22Rv1 (cell line): ENCODE measurements around the gene BLVRA.
A peak's percentile ranks its signal among the peaks of the same experiment; 100 is the strongest.
"Not testable (repeated sequence)": the region's sequence is repeated elsewhere in the genome, so short reads cannot be mapped to it uniquely, and the experiment has no call there.

Source experiments
- H3K27ac ChIP-seq: fragments of 450-650 bp; 2 replicates; pipeline ENCODE4 v1.5.1; 2017
- ZFX ChIP-seq: fragments of 450-650 bp; IDR thresholded peaks from 2 replicates; pipeline ENCODE4 v1.6.1; 2017; ENCODE audit warnings: antibody characterized with exemption, borderline replicate concordance
- TF ChIP-seq, protein P1 (sequence below): fragments of 450-650 bp; IDR thresholded peaks from 2 replicates; pipeline ENCODE4 v1.5.1; 2017; ENCODE audit warnings: mild to moderate bottlenecking

The BLVRA gene

GRCh38 chr7:43771573-43771972 is 13.1 kb downstream of the BLVRA start:
- no peak overlapping the region for H3K27ac ChIP-seq
- no peak for TF ChIP-seq ZFX
- TF ChIP-seq, protein P1, sequence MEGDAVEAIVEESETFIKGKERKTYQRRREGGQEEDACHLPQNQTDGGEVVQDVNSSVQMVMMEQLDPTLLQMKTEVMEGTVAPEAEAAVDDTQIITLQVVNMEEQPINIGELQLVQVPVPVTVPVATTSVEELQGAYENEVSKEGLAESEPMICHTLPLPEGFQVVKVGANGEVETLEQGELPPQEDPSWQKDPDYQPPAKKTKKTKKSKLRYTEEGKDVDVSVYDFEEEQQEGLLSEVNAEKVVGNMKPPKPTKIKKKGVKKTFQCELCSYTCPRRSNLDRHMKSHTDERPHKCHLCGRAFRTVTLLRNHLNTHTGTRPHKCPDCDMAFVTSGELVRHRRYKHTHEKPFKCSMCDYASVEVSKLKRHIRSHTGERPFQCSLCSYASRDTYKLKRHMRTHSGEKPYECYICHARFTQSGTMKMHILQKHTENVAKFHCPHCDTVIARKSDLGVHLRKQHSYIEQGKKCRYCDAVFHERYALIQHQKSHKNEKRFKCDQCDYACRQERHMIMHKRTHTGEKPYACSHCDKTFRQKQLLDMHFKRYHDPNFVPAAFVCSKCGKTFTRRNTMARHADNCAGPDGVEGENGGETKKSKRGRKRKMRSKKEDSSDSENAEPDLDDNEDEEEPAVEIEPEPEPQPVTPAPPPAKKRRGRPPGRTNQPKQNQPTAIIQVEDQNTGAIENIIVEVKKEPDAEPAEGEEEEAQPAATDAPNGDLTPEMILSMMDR: no peak

DNA sequence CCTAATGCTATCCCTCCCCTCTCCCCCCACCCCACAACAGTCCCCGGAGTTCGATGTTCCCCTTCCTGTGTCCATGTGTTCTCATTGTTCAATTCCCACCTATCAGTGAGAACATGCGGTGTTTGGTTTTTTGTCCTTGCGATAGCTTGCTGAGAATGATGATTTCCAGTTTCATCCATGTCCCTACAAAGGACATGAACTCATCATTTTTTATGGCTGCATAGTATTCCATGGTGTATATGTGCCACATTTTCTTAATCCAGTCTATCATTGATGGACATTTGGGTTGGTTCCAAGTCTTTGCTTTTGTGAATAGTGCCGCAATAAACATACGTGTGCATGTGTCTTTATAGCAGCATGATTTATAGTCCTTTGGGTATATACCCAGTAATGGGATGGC is 14.8 kb downstream of the BLVRA start:
- H3K27ac ChIP-seq: not testable (repeated sequence)

GRCh38 chr7:43775255-43775654 is 16.8 kb downstream of the BLVRA start:
- H3K27ac ChIP-seq: not testable (repeated sequence)

- peak overlapping the region; percentile 59 for H3K27ac ChIP-seq
Observed at GRCh38 chr7:43778293-43779044, 20.0 kb downstream of the BLVRA start.

DNA sequence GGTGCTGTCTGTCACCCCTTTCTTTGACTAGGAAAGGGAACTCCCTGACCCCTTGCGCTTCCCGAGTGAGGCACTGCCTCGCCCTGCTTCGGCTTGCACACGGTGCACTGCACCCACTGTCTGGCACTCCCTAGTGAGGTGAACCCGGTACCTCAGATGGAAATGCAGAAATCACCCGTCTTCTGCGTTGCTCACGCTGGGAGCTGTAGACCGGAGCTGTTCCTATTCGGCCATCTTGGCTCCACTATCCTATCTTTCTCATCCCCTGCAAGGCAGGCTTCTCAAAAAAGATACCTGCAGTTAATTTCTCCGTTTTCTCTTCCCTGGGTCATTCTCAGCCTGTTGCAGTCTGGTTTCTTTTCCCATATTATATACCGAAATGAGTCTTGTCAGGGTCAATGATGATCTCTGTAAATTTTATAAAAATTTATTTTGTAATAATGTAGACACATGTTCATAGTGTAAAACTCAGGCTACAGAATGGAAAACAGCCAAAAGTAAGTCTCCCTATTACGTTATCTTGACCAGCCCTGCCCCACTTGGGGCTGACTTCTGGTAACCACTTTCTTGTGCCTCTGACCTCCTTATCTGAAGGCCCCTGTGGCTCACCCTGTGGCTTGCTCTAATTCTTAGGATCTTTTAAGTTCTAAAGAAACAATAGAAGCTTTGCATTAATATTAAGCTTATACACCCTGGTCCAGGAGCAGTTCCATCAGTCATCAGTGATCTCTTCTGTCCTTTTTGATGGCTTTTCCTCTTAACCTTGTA is 20.7 kb downstream of the BLVRA start:
- peak overlapping the region; percentile 59 for H3K27ac ChIP-seq
- TF ChIP-seq, protein P1: no peak
- TF ChIP-seq ZFX: no peak

DNA sequence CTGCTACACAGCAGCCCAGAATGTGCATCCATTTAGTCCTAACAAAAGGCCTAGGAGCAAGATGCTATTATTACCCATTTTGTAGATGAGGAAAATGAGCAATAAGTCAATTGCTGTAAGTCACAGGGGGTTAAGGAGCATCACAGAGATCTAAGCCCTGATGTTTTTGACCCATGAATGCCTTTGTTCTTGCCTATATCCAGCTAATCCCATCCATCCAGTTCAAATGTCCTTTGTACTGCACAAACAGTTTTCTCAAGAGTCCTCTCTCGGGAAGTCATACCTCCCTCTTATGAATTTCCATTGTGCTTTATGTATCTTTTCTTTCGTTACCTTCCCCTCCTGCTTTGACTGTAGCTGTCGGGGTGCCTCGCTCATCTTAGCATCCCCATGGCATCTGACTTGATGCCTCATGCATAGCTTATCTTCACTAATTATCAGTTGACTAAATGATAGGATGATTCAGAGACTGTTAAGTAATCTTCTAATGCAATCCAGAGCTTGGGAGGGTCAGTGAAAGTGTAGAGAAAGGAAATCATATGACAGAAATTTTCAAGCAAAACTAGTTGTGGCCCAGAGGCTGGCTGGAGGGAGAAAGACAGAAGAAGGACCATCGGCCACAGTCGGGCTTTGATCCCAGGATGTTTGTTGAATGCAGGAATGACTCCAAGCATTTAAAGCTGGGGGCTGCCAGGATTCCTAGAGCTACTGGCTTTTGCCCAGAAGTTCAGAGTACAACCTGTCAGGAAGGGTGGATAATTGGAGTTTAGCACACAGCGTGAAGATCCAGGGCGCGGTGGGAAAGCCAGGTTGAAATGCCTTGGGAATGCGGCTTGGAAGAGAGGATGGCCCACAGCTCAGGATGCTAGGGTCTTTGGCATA is 23.5 kb downstream of the BLVRA start:
- TF ChIP-seq, protein P1: no peak
- TF ChIP-seq ZFX: no peak
- no peak overlapping the region for H3K27ac ChIP-seq

GRCh38 chr7:43782768-43783555 is 24.5 kb downstream of the BLVRA start:
- TF ChIP-seq, protein P1: no peak
- TF ChIP-seq ZFX: no peak
- no peak overlapping the region for H3K27ac ChIP-seq

DNA sequence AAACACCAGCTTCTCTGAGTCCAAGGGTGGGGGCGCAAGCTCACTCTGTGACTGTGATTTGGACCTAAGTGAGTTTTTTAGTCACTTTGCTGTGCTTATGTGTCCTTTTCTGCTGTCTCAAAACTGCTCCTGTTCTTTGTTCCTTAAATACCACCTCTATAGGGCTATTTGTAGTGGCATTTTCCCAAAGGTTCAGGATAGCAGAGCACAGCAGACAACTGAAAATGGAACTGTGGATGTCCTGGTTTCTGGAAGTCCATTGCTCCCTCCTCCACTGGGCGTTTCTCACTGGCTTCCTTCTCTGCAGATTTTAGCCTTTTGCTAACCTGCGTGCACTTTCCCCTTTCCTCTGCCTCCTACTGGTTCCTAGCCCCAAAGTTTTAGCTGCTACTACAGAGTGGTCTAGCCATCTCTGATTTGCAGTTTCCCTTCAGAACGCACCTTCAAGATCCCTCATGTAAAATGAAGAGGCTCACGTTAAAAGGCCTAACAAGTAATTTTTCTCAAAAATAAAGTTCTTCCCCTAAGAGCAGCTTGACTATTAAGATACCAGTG is 25.6 kb downstream of the BLVRA start:
- TF ChIP-seq, protein P1: no peak
- no peak for TF ChIP-seq ZFX
- H3K27ac ChIP-seq: no peak overlapping the region

DNA sequence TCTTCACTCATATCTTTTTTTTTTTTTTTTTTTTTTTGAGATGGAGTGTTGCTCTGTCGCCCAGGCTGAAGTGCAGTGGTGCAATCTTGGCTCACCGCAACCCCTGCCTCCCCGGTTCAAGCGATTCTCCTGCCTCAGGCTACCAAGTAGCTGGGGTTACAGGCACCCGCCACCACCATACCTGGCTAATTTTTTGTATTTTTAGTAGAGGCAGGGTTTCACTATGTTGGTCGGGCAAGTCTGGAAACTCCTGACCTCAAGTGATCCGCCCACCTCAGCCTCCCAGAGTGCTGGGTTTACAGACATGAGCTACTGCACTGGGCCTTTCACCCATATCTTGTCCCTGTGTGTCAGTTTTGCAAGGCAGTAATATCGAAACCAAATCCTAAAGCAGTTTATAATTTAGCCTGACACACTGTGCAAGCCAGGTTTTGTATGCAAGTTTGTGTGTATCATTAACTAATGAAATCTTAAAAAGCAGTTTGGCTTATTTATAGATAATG is 26.2 kb downstream of the BLVRA start:
- H3K27ac ChIP-seq: not testable (repeated sequence)
